Ishikawa (cell line): ENCODE results near the gene RPS6KA1.

Experiments
- FOXM1 ChIP-seq: IDR thresholded peaks from 2 replicates; pipeline ENCODE4 v1.6.1; 2012; ENCODE audit warnings: low read depth, borderline replicate concordance
- RAD21 ChIP-seq: IDR thresholded peaks from 2 replicates; pipeline ENCODE4 v1.6.1; 2012; ENCODE audit warnings: low read depth

- TF ChIP-seq RAD21 (no peak), FOXM1 (no peak)
Observed at GRCh38 chr1:26593385-26593784, 63.8 kb downstream of the RPS6KA1 start.
